ENCODE results near the gene EML2.
"Not testable (repeated sequence)": the region's sequence is repeated elsewhere in the genome, so short reads cannot be mapped to it uniquely, and the experiment has no call there.

The EML2 gene

DNA sequence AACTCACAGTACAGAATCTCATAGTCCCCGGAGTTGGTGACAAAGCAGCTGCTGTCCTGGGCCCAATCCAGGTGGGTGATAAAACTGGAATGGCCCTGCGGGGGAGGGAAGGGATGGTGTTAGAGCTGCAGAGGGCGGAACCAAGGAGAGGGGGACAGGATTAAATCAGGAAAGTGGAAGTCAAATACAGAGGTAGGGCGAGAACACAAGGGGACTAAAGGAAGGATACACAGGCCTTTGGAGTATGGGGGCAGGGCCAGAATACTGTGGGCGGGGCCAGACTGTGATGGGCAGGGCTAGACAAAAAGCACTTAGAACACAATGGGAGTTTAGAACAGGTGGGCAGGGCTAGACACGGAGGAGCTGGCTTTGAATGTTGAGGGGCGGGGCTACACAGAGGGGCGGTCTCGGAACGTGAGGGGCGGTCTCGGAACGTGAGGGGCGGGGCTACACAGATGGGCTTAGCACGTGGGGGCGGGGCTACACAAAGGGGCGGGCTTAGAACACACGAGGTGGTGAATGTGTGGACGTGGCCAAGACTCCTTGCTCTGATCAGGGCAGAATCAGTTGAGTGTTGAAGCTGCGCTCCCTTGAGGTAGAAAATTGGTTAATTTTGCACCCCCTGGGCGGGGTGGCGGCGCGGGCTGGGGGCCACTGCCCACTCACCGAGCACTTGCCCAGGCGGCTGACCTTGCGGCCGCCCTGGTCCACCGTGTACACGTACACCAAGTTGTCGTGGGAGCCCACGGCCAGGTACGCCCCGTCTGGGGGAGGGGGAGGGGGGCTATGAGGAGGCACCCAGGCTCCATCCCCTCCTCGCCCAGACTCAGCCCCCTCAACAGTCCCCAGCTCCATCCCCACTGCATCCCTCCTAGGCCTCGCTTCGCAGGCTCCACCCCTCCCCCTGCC, 23.1 kb downstream of the EML2 start:
- DNase-seq = peak; percentile 62

DNA sequence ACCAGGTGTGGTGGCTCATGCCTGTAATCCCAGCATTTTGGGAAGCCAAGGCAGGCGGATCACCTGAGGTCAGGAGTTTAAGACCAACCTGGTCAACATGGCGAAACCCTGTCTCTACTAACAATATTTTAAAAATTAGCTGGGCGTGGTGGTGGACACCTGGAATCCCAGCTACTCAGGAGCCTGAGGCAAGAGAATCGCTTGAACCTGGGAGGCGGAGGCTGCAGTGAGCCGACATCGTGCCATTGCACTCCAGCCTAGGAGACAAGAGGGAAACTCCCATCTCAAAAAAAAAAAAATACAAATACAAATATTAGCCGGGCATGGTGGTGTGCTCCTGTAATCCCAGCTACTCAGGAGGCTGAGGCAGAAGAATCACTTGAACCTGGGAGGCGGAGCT, 24.1 kb downstream of the EML2 start:
- DNase-seq = not testable (repeated sequence)

DNA sequence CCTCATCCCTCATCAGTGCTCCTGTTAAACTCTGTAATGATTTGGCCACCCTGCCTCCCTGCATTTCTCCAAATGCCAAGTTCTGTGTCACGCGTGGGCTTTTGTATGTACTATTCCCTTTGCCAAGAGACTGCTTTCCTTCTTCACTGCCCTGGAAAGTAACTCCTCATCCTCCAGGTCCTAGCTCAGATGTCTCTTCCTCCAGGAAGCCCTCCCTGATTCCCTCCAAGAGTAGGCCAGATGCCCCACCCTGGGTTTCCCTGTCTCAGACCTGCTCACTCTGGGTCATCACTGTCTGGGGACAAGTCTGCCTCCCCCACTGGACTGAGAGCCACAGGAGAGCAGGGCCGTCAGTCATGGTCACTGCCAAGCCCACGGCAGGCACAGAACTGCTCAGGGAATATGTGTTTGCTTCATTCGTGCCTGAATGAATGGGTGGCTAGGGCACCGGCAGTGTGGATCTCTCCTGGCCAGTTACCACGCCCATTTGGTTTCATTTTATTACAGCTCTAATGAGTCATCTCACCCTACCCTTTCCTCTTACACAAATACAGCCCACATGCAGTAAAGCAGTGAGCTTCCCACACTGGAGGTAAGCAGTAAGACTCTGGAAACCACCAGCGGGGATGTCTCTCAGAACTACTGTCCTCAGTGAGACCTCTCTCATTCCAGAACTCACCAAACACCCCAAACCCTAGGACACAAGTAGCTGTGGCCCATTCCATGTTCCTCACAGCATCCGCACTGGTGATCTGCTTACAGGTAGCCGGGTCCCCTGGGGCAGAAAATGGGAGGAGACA, 25.1 kb downstream of the EML2 start:
- no peak for DNase-seq

DNA sequence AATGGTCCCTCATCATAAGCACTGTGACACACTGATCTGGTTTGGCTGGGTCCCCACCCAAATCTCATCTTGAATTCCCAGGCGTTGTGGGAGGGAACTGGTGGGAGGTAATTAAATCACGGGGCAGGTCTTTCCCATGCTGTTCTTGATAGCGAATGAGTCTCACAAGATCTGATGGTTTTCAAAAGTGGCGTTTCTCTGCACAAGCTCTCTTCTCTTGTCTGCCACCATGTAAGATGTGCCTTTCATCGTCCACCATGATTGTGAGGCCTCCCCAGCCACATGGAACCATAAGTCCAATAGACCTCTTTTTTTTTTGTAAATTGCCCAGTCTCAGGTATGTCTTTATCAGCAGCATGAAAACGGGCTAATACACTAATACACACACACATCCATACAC, 30.2 kb downstream of the EML2 start:
- DNase-seq = no peak

DNA sequence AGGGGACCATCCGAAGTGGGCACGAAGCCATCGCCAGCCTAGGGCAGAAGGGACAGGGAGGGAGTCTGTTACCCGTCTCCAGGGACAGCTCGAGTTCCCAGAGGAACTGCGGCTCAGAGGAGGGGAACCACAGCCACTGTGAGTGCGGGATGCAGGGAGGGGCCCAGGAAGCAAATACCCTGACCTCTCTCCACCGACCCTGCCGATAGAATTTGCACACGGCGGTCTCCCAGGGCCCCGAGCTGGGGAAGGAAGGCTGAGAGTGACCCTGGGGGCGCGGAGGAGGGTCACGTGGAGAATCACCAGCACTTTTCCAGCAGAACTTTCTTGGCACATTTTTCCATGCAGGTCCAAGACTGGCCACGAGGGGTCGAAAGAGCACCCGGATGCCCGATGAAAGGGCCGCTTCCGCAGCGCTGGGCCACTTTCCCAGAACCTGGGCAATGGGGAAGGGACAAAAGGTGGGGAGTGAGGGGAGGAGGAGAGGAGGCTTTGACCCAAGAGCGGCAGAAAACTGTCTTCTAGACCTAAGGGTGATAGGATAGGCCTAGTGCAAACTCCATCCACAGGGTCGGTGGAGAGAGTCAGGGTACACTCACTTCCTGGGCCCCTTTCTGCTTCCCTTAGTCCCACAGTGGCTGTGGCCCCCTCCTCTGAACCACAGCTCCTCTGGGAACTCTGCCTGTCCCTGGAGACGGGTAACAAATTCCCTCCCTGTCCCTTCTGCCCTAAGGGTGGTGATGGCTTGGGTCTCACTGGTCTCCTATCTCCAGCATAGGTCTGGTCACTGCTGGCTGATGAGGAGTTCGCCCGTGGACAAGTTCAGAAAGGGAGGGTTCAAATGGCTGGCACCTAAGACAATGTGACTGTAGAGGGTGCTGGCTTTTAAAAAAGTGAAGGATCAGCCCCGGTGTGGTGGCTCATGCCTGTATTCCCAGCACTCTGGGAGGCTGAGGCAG, 31.8 kb downstream of the EML2 start:
- peak; percentile 46 for DNase-seq

DNA sequence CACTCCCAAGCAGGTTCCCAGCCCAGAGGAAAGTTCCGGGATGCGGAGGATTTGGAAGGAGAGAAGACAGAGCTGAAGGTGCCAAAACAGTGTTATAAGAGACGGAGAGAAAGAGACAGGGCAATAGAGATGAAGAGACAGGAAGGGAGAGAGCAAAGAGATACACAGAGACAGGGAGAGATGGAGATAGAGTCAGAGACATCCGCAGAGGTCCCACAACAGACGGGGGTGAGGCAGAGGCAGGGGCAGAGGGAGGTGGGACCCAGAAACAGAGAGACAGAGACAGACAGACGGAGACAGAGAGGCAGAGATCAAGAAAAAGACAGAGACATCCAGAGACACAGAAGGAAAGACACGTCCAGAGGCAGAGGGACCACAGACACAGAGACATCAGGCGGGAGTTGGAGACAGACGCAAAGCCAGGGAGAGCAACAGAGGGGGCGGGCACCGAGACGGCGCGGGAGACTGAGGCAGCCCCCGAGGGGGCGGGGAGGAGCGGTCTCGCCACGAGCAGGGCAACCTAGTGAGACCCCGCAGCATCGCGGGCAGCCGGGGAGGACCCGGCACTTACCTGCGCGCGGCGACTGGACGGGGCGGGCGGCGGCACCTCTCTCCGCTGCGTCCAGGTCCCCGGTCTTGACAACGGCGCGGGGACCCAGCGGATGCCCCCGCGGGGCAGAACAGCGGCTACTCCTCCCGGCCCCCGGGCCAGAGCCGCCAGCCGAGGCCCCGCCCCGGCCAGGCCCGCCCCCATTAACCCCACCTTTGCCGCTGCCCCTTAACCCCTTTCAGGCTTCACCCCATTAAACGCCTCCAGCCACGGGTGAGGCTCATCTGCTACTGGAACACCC, 37.4 kb downstream of the EML2 start, which contains the start of gene GPR4:
Gene GPR4 (minus strand): TSS at position 689 of the 851 bp plus-strand sequence. CDS start 10,346 bp downstream, outside the sequence.
- no peak for DNase-seq

DNA sequence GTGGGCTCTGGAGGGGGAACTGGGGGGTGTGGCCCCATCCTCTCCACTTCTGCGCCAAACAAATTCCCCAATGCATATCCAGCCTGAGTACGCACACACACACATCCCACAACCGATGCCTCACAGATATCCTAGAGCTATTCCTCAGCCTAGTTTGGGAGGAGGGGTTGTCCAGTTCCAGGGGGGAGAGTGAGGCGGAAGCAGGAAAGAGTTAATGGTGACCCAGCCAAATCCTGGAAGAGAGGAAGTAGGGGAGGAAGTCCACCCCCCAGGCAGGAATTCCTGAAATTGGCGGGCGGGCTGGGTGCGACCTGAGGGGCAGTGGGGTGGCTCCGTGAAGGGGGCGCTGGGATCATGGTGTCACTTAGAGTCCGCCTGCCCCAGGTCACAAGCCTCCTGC, 38.1 kb downstream of the EML2 start:
- DNase-seq = no peak

DNA sequence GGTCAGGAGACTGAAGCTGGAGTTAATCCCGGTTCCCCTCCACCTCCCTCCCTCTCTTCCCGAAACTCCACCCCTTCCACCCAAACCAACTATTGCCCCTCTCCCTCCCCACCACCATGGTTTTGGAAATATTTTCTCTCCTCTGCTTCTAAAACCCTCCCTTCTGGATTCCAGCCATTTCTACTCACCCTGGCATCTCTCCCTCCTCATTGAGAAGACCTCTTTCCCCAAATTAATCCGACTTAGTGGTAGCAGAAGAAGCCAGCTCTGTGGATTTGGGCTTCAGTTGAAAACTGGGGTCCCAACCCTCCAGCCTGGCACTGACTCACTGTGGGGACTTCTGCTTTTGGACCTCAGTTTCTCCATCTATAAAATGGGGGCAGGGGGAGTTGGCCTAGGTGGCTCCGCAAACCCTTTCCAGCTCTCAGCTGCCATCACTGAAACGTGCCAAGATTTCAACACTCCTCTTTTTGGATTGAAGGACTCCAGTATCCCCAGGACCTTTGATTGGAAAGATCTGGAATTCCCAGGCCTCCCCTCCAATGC, 38.8 kb downstream of the EML2 start:
- no peak for DNase-seq

DNA sequence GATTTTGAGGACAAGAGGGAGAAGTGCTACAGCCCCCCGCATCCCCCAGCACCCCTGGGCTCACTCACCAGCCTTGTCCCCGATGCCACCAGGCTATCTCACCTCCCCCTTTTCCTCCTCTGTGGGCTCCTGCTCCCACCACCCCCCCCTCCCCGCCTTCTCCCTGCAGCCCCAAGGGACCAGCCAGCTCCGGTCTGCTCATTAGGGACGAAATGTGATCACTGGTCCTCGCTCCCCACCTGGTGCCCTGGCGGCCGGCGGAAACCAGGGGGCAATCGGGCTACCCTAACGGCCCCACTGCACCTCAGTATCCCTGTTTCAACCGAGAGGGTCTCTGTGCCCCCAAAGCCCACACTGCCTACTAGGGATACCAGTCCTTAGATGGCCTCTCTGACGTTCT, 39.9 kb downstream of the EML2 start:
- no peak for DNase-seq

DNA sequence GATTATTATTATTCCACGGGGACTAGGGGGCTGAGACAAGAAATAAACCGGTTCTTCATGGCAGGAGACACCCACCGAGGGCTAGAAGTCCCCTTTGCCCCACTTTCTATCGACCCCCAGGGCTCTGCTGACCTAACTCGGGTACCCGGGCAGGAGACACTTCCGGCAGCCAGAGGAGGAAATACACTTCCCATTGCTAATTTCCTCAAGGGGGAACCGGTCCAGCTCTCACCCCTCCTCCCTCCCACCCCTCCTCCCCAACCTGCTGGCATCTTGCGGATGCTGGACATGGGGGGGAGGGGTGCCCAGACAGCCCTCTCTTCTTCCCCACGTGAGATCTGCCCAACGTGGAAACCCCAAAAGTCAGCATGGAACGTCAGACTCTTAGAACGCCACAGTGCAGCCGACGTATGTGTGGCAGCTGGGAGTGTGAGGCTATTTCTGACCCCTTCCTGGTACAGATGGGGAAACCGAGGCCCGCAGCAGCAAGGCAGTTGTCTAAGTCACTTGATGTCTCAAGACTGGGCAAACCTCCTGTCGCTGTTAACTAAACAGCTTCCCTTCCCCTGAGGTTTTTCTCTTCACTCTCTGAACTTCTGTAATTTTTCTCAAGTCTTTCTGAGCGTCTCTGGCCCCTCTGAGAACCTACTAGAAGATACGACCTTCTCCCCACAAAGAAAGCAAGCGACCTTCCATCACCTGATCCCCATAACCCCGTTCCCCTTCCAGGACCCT, 40.8 kb downstream of the EML2 start:
- no peak for DNase-seq

DNA sequence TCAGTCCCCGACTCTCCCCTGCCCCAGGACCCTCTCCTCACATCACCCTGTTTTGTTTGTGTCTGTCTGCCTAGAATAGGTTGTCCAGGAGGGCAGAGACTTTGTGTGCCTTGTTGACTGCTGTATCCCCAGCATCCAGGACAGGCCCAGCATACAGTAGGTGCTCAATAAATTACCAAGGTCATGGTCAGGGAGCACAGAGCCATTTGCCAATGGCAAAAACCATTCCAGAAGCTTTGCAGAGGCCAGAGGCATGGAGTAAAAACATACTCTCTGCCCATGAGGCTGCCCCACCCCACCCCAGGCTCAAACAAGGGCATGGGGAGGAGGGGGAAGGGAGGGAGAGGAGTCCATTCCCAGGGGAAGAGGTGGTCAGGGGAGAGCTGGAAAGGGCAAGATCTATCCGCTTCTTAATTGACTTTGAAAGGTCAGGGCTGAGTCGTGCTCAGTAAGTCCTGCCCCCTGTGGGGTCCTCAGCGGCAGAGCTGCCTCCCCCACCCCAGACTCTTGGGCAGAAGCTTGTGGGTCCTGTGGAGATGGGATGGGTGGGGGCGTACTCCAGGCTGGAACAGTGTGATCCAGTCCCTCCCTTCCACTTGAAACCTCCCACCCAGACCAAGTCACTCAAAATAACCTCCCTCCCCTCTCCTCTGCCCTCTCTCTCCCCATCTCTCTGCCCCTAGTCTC, 41.6 kb downstream of the EML2 start:
- DNase-seq = no peak

DNA sequence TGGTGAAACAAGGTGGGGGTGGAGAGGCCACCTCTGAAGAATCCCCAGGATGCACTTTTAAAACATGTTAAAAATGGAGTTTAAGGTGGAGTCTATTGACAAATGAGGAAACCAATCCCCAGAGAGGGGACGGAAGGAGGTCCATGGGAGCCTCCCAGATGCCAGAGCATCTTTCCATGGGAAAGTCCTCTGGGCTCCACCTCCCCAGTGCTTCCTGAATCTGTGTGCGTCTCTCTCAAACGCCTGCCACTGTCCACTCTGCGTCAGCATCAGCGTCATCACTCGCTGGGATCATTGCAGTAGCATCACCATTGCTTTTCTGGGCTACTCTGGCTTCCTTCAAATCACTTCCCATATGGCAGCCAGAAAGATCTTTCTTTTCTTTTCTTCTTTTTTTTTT, 43.4 kb downstream of the EML2 start:
- no peak for DNase-seq

DNA sequence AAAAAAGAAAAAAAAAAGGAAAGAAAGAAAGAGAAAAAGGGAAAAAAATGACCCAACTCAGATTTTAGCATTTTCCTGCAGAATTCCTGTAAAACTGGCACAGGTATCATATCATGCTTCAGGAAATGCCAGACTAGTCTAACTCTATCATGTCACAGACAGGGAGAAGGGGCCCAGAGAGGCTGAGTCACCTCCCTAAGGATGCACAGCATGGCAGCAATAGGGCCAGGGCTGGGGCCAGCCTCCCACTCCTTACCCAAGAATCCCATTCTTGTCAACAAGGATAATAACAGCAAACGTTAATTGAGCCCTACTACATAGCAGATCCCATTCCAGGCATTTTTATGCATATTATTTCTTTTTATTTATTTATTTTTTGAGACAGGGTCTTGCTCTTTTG, 45.7 kb downstream of the EML2 start:
- DNase-seq = no peak

DNA sequence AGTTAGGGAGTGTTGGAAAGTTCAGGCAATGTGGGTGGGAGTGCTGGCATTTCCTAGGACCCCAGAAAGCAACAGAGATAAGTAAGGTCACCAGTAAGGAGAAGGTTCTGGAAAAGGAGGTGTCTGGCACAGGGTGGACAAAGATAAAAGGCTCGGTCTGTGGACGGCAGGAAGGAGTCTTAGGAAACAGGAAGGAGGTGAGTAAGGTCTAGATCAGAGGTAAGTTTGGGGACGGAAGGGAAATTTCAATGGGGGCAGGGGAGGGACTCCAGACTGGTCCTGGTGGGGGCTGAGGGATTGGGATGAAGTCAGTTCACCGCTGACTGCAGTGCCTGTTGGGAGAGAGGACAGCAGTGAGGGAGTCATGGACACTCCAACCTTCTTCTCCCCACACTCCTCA, 46.8 kb downstream of the EML2 start:
- no peak for DNase-seq

DNA sequence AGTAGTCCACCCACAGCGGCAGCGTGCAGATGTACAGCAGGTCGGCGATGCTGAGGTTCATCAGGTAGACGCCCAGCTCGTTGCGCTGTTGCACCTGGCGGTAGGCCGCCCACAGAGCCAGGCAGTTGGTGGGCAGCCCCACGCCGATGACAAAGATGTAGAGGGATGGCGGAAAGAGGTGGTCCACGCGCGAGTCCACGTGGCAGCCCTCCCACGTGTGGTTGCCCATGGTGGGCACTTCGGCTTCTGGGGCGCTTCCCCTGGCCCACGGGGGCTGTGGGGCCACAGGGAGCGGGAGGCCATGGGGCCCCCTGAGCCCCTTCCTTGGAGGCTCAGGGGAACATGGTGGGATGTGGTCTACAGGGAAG, 47.6 kb downstream of the EML2 start:
- DNase-seq = no peak

DNA sequence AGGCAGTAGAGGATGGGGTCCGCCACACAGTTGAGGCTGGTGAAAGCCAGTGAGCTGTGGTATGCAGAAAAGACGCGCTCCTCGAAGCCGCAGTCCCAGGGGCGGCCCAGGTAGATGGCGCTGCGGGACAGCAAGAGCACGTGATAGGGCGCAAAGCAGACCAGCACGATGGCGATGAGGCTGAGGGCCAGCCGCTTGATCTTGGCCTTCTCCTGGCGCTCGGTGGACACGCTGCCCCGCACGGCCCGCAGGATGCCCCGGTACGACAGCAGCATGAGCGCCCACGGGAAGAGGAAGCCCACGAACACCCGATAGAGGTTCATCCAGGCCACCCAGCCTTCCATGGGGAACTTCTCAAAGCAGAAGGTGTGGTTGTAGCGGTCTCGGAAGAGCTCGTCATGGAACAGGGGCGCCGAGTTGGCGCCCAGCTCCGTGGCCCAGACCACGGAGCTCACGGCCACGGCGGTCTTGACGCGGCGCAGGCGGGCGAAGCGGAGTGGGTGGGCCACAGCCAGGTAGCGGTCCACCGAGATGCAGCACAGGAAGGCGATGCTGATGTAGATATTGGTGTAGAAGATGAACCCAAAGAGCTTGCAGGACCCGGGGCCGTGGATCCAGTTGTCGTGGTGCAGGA, 48.1 kb downstream of the EML2 start:
- DNase-seq = peak; percentile 44

DNA sequence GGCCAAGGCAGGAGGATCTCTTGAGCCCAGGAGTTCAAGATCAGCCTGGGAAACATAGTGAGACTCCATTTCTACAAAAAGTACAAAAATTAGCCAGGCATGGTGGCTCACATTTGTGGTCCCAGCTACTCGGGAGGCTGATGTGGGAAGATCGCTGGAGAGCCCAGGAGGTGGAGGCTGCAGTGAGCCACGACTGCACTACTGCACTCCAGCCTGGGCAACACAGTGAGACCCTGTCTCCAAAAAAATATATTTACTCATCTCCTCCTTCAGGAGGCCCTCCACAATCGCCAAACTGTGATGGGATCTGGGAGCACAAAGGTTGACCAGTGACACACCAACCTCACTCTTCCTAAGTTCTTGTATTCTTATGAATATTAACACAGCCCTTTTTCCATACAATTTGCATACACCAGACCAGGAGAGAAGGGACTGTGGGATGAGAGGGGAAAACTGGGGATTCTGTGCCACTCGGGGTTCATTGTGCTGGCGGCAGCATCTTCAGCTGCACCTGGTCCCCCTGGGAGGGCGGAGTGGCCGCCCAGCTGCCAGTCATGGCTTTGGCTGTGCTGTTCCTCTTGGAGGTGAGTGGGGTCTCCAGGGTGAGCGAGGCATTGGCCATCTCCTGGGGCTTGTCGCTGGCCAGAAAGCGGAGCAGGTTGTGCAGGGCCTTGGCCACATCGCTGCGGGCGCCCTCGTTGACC, 48.7 kb downstream of the EML2 start:
- no peak for DNase-seq

DNA sequence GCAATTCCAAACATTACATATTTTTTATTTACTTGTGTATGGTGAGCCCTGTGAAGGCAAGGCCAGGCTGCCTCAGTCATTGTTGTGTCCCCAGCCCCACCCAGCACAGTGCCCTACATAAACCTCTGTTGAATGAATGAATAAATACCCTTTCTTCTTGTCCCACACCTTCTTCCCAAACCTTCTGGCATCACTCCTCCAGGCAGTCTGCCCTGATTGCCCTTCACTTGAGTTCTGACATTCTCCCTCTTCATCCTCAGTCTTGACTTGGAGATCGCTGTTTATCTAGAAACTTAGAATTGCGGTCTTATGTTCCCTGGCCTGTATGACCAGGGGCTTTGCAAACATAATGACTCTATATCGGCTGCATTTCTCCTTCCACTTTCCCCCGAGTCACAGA, 49.4 kb downstream of the EML2 start:
- DNase-seq = no peak

DNA sequence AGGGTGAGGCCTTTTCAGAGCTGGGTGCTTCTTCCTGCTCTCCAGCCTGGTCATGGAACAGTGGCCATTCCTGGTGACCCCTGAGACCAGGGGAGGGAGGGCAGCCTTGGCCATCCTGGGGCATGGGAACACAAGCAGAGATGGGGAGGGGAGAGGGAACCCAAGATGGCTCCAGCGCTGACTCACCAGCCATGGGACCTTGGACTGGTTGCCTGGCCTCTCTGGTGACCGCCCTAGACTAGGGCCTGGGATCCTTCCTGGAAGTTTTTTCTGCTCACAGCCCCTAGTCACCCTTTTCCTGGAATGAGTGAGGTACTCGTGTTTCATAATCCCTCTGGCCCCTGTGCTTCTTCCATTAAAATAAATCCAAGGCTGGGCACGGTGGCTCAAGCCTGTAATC, 51.3 kb downstream of the EML2 start:
- no peak for DNase-seq

Measured in activated CD8-positive, alpha-beta memory T cell treated with anti-CD3 and anti-CD28 coated beads, Interleukin-2, amount 50 U/mL, for 4 hours (primary cell).